Dermis microvascular lymphatic vessel endothelial cell (primary cell): ENCODE measurements around the gene APBB3. TPM values are rescaled to one million over a fixed set of nuclear protein-coding genes. Genes with fewer than 3 reads are reported as not detected.

Experiments
- DNase-seq, 2 donors: peaks; one replicate each; pipeline versions ENCODE4 v3.0.0 to v3.0.0-alpha.2; 2010; ENCODE audit warnings: low read depth in 2 of 2
- total RNA-seq: library from RNA; depleted of rRNA; stranded (reverse); fragments of >200 nt; gene quantifications from 2 replicates; pipeline ENCODE4 v1.2.1, GENCODE V29; 2014

APBB3 gene
- total RNA-seq, 1 donor from 2014 or later: 3.3 TPM

- DNase-seq: peak in 1 of 2 donors; percentile 39
Measured at GRCh38 chr5:140576776-140577201, 12.4 kb upstream of the APBB3 start.

GRCh38 chr5:140575309-140575708 is 10.9 kb upstream of the APBB3 start:
- DNase-seq: peak in 1 of 2 donors; percentile 47

GRCh38 chr5:140574165-140574564 is 9.8 kb upstream of the APBB3 start:
- DNase-seq: peak; percentile 36 to 72

GRCh38 chr5:140573683-140574082 is 9.3 kb upstream of the APBB3 start:
- no peak for DNase-seq

GRCh38 chr5:140571105-140571504 is 6.7 kb upstream of the APBB3 start:
- no peak for DNase-seq

- DNase-seq: no peak
Measured at GRCh38 chr5:140570488-140570887, 6.1 kb upstream of the APBB3 start.

- no peak for DNase-seq
Measured at GRCh38 chr5:140570058-140570457, 5.7 kb upstream of the APBB3 start.

GRCh38 chr5:140569197-140569596 is 4.8 kb upstream of the APBB3 start:
- DNase-seq: no peak

- no peak for DNase-seq
Measured at GRCh38 chr5:140568443-140569063, 4.2 kb upstream of the APBB3 start.

- no peak for DNase-seq
Measured at GRCh38 chr5:140567871-140568270, 3.5 kb upstream of the APBB3 start.

DNA sequence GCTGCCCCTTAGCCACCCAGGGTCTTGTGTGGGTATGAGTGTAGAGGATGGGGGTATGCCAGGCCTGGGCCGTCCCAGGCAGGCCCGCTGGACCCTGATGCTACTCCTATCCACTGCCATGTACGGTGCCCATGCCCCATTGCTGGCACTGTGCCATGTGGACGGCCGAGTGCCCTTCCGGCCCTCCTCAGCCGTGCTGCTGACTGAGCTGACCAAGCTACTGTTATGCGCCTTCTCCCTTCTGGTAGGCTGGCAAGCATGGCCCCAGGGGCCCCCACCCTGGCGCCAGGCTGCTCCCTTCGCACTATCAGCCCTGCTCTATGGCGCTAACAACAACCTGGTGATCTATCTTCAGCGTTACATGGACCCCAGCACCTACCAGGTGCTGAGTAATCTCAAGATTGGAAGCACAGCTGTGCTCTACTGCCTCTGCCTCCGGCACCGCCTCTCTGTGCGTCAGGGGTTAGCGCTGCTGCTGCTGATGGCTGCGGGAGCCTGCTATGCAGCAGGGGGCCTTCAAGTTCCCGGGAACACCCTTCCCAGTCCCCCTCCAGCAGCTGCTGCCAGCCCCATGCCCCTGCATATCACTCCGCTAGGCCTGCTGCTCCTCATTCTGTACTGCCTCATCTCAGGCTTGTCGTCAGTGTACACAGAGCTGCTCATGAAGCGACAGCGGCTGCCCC is 2.9 kb upstream of the APBB3 start:
- DNase-seq: no peak

GRCh38 chr5:140566665-140567064 is 2.3 kb upstream of the APBB3 start:
- no peak for DNase-seq

GRCh38 chr5:140565780-140566095 is 1.3 kb upstream of the APBB3 start:
- no peak for DNase-seq

GRCh38 chr5:140565024-140565779 is 804 bp upstream of the APBB3 start:
- peak in 1 of 2 donors; percentile 55 for DNase-seq

DNA sequence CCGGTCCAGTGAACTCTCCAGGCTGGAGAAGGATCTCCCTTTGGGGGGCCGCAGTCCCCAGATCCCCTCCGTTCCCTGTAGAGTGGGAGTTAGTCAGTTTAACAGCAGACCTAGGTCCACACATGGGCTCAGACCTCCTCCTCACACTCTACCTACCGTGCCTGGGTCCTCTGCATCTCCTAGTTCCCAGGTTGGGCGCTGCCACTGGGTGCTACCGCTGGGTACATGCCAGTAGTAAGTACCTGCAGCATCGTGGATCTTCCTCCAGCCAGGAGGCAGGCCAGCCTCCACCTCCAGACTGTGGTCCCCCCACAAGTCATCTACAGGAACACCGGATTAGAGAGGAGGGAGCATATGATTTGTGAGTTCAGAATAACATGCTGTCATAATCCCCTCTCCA is 802 bp downstream of the APBB3 start:
- no peak for DNase-seq

- no peak for DNase-seq
Measured at GRCh38 chr5:140561753-140562523, 2.5 kb downstream of the APBB3 start.

DNA sequence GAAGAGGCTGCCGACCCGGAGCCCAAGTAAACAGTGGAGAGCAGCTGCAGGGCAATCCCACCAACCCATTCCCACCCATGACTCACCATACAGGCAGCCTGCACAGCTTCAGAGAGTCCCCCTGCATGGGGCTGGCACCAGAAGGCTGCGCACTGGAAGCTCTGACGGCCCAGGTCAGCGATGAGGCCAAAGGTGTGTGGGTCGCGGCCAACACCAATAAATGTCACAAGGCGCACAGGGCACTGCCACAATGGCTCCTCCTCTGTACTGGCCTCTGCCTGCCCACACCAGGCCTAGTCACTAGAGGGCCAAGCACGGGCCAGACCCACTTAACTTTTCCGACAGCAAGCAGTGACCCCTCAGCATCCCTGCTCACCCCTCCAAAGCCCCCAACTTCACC is 4.2 kb downstream of the APBB3 start:
- no peak for DNase-seq

- DNase-seq: no peak
Measured at GRCh38 chr5:140558542-140558941, 5.9 kb downstream of the APBB3 start.

DNA sequence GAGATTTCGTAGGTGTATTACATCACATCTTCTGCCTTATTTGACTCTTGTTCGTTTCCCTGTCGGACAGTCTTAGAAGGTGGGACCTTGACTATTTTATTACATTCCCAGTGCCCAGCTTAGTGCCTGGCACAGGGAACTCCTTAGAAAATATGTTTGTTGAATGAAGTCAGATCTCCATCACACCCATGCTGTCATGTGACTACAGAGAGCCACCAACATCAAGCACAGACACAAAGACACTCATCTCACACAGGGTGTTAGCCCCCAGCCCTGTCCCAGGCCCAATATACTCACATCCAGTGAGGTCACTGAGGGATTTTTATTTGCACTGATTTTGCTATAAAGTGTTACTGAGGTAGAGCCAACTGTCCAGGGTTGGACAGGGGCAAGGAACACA is 6.4 kb downstream of the APBB3 start:
- no peak for DNase-seq

- peak; percentile 64 to 90 for DNase-seq
Measured at GRCh38 chr5:140557136-140557805, 7.1 kb downstream of the APBB3 start, which contains the start of gene SRA1. Gene SRA1 (minus strand): TSS chr5:140557473. CDS start chr5:140557452, 21 bp downstream.

- no peak for DNase-seq
Measured at GRCh38 chr5:140556438-140556837, 8.0 kb downstream of the APBB3 start.
